HepG2 (cell line): ENCODE results near the gene NAV1. TPM values are rescaled to one million over a fixed set of nuclear protein-coding genes. Genes with fewer than 3 reads are reported as not detected.

Experiments
- ATAC-seq: fragments of 200-7000 bp; cut with Tn5 transposase; 3 replicates; pipeline ENCODE4 v1.9.1; 2020; ENCODE audit warnings: mild to moderate bottlenecking, moderate library complexity
- BruUV-seq: library from RNA; stranded (reverse); fragments of 400-500 nt; replicated peaks from 2 replicates; lab custom pipeline; 2021; lab: Mats Ljungman, UMichigan
- CTCF ChIA-PET: fragments of 300-600 bp; formaldehyde crosslinking; extraction: SDS; loops from one replicate; lab custom pipeline; 2021; ENCODE audit warnings: low total read pairs, inconsistent platforms, low intra/inter-chr PET ratio; lab: Yijun Ruan, JAX
- POLR2A ChIA-PET: fragments of 350-600 bp; sonication (Branson Sonifier 250); formaldehyde crosslinking; loops from one replicate; lab custom pipeline; 2020; ENCODE audit warnings: antibody characterized with exemption, inconsistent platforms; lab: Yijun Ruan, JAX
- DNase-seq: peaks from one replicate; pipeline ENCODE4 v3.0.0-alpha.2; 2015; ENCODE audit warnings: low spot score
- FAIRE-seq: peaks from 3 replicates; lab custom pipeline; 2011; peaks lifted over from hg19 to GRCh38; lab: Jason Lieb, UNC
- H2AFZ ChIP-seq: one replicate; pipeline ENCODE4 v1.6.1; 2011; ENCODE audit warnings: low read length, inconsistent platforms
- H3K27ac ChIP-seq: fragments of 300-600 bp; 3 replicates; pipeline ENCODE4 v1.8.0; 2011; ENCODE audit warnings: mixed run types, mild to moderate bottlenecking, mixed read lengths, low read length, inconsistent platforms; ENCODE audit not compliant: insufficient read depth; ENCODE audit errors: extremely low read length
- H3K27me3 ChIP-seq, 2 experiments: fragments of 200-600 bp in 1 of 2; 2 replicates in 1 of 2; 3 replicates in 1 of 2; pipeline versions ENCODE4 v1.6.0 to v1.8.0; 2011; ENCODE audit warnings: low read length in 2 of 2, mild to moderate bottlenecking in 2 of 2, moderate library complexity in 2 of 2, inconsistent platforms in 1 of 2; ENCODE audit not compliant: insufficient read depth in 2 of 2, control insufficient read depth in 1 of 2
- H3K36me3 ChIP-seq, 2 experiments: fragments of 200-600 bp in 1 of 2; replicated peaks in 1 of 2; 2 replicates in 1 of 2; 3 replicates in 1 of 2; pipeline versions ENCODE4 v1.5.1 to v1.8.0; 2011; ENCODE audit warnings: low read length in 2 of 2, inconsistent platforms in 1 of 2; ENCODE audit not compliant: insufficient read depth in 2 of 2, control insufficient read depth in 1 of 2
- H3K4me1 ChIP-seq: 2 replicates; pipeline ENCODE4 v1.5.1; 2012; ENCODE audit warnings: low read length, inconsistent platforms; ENCODE audit not compliant: insufficient read depth
- H3K4me2 ChIP-seq: 2 replicates; pipeline ENCODE4 v1.6.0; 2011; ENCODE audit warnings: low read depth, low read length, inconsistent platforms
- H3K4me3 ChIP-seq, 3 experiments: fragments of 200-600 bp in 1 of 3; sonication (generic), shearing (Covaris generic) in 1 of 3; replicated peaks in 1 of 3; 2 replicates each; pipeline ENCODE4 v1.5.1; 2011 to 2016; ENCODE audit warnings: low read length in 3 of 3, inconsistent platforms in 2 of 3, low read depth in 2 of 3, mild to moderate bottlenecking in 2 of 3, control low read depth in 1 of 3, mixed read lengths in 1 of 3; ENCODE audit not compliant: insufficient read depth in 1 of 3
- H3K79me2 ChIP-seq: one replicate; pipeline ENCODE4 v1.6.1; 2011; ENCODE audit warnings: low read length, inconsistent platforms; ENCODE audit not compliant: insufficient read depth
- H3K9ac ChIP-seq: 2 replicates; pipeline ENCODE4 v1.6.0; 2011; ENCODE audit warnings: mild to moderate bottlenecking, low read depth, low read length, inconsistent platforms; ENCODE audit not compliant: insufficient read depth
- H3K9me3 ChIP-seq: 2 replicates; pipeline ENCODE4 v1.5.1; 2012; ENCODE audit warnings: mild to moderate bottlenecking, low read length
- H4K20me1 ChIP-seq: 2 replicates; pipeline ENCODE4 v1.6.0; 2011; ENCODE audit warnings: inconsistent platforms, mild to moderate bottlenecking, low read length, moderate library complexity; ENCODE audit not compliant: insufficient read depth
- AGO1 ChIP-seq: fragments of 200-400 bp; formaldehyde crosslinking; IDR thresholded peaks from 2 replicates; pipeline ENCODE4 v1.6.1; 2017; ENCODE audit warnings: mild to moderate bottlenecking, low read depth, low read length, moderate library complexity; ENCODE audit not compliant: poor library complexity, severe bottlenecking
- ARID2 ChIP-seq: sonication (generic); formaldehyde crosslinking; IDR thresholded peaks from 2 replicates; pipeline ENCODE4 v1.8.1; 2022; ENCODE audit warnings: mild to moderate bottlenecking, missing genetic modification reagents, borderline replicate concordance
- GABPA ChIP-seq, 2 experiments: IDR thresholded peaks; 2 replicates each; pipeline ENCODE4 v1.6.1; 2011 to 2016; ENCODE audit warnings: low read depth in 2 of 2, low read length in 1 of 2, missing biosample characterization in 1 of 2, missing genetic modification characterization in 1 of 2
- HDAC1 ChIP-seq: sonication (generic); formaldehyde crosslinking; IDR thresholded peaks from 2 replicates; pipeline ENCODE4 v1.5.1; 2020; ENCODE audit warnings: mild to moderate bottlenecking, missing genetic modification reagents
- KLF15 ChIP-seq: sonication (generic); formaldehyde crosslinking; IDR thresholded peaks from 2 replicates; pipeline ENCODE4 v1.8.1; 2023; ENCODE audit warnings: borderline replicate concordance, mild to moderate bottlenecking, inconsistent platforms, missing genetic modification reagents, mixed read lengths
- NFKB2 ChIP-seq: sonication (generic); formaldehyde crosslinking; IDR thresholded peaks from 2 replicates; pipeline ENCODE4 v1.4.0; 2020; ENCODE audit warnings: missing genetic modification reagents, borderline replicate concordance
- YY1 ChIP-seq: IDR thresholded peaks from 2 replicates; pipeline ENCODE4 v1.6.1; 2011; ENCODE audit warnings: low read length, low read depth, moderate library complexity, mild to moderate bottlenecking; ENCODE audit not compliant: insufficient read depth, insufficient replicate concordance
- ZC3H4 ChIP-seq: sonication (generic); formaldehyde crosslinking; IDR thresholded peaks from 2 replicates; pipeline ENCODE4 v1.4.0; 2020; ENCODE audit warnings: missing genetic modification reagents, borderline replicate concordance
- ZSCAN29 ChIP-seq: sonication (generic); formaldehyde crosslinking; conservative IDR thresholded peaks from 2 replicates; pipeline ENCODE4 v1.4.0; 2020; ENCODE audit warnings: mild to moderate bottlenecking, missing genetic modification reagents
- WGBS: methylation state at CpG from one replicate; pipeline ENCODE4 v1.1.6; 2017; ENCODE audit warnings: low lambda C conversion rate; 5-methylcytosine and 5-hydroxymethylcytosine counted together
- in situ Hi-C: cut with HindIII; loops from 2 replicates; pipeline ENCODE4 v1.10.0; 2017; ENCODE audit warnings: low pct_unique_long_range_greater_than_20kb; ENCODE audit not compliant: extremely low pct_ligation_motif_present
- intact Hi-C: fragments of 100-400 bp; cut with micrococcal nuclease; formaldehyde crosslinking; loops from one replicate; pipeline ENCODE4 v1.10.0; 2022; ENCODE audit not compliant: unreplicated experiment
- polyA plus RNA-seq, 8 experiments: library from polyadenylated mRNA; depleted of rRNA in 3 of 8; stranded (reverse) in 7 of 8; unstranded in 1 of 8; fragments of >200 nt; fragmentation: Illumina TruSeq in 4 of 8; extraction: Trizol in 4 of 8; gene quantifications; 2 replicates each; pipeline versions ENCODE4 v1.2.1 to v1.2.3, GENCODE V29; 2011 to 2016; ENCODE audit warnings: low read depth in 4 of 8, missing spikeins in 1 of 8, mixed read lengths in 1 of 8; ENCODE audit not compliant: insufficient read depth in 1 of 8
- total RNA-seq, 5 experiments: library from RNA; depleted of rRNA; stranded (reverse); fragments of >200 nt; fragmentation: Illumina TruSeq; extraction: Trizol; gene quantifications; 2 replicates each; pipeline ENCODE4 v1.2.3, GENCODE V29; 2016; ENCODE audit warnings: low read depth in 1 of 5

The NAV1 gene
- total and polyA plus RNA-seq, 2 of the 13 experiments (the other 11 are each of a cell fraction or from before 2014, with no cell fraction given): not detected

DNA sequence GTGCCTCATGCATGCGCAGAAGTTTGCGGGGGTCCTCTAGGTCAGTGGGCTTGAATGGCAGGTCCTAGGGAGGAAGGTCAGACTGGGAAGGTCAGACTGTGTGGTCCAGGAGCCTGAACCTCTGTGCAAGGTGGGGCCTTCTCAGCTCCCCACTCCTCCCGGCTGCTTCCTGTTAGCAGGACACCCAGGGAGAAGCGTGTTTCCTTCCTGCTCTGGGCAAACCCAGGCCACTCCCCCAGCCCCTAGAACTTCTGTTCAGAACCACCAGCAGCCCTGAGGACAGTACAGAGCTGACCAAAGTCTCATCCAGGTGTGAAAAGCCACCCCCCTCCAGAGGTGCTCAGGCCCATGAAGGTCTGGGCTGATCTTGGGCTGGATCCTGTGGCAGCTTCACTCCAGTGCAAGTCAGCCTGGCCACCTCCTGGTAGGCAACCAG lies 29.9 kb downstream of the NAV1 start:
- ChIA-PET CTCF (no interaction called here), POLR2A (no interaction called here)
- ATAC-seq (no peak), DNase-seq (no peak), FAIRE-seq (no peak)
- Histone ChIP-seq H2AFZ (no peak overlapping the region), H3K4me3 (no peak overlapping the region), H3K4me1 (no peaks in the 10 kb centered on the region), H3K36me3 (no peaks in the 10 kb centered on the region), H3K4me2 (no peak overlapping the region), H3K79me2 (no peaks in the 10 kb centered on the region), H3K9ac (no peak overlapping the region), H4K20me1 (no peaks in the 10 kb centered on the region), H3K9me3 (no peaks in the 10 kb centered on the region)
- 60% methylated on average over 1 of the region's 4 CpGs for WGBS
- in situ Hi-C loops: loop anchor here (10.0 kb wide), 1 partner anchor 216 kb away; no protein-coding TSS in a partner anchor
- TF ChIP-seq AGO1 (no peak), YY1 (no peak), KLF15 (CRISPR knock-in tag) (no peak), HDAC1 (CRISPR knock-in tag) (no peak), GABPA (IDR thresholded peaks at IDR 0.05; ENCODE audit: low read depth, low read length) (no peak), GABPA (CRISPR knock-in tag; IDR thresholded peaks at IDR 0.05; ENCODE audit: low read depth) (no peak), ZSCAN29 (CRISPR knock-in tag) (no peak), ZC3H4 (no peak), ARID2 (CRISPR knock-in tag) (no peak), NFKB2 (CRISPR knock-in tag) (no peak)
- TF ChIP-seq, all 625 proteins: peak for 0
- BruUV-seq: no TSS peak
- intact Hi-C loops: no loop called here
- H3K27me3 ChIP-seq: peaks cover 1 to 39% of the 10 kb centered on the region in 2 experiments; a peak in 4 of 5 replicates
- no peak overlapping the region for H3K27ac ChIP-seq
